NCI-H2196 (cell line): ENCODE data around the gene IGFL2.
"Not testable (repeated sequence)": the region's sequence is repeated elsewhere in the genome, so short reads cannot be mapped to it uniquely, and the experiment has no call there.

ENCODE experiments used
- DNase-seq: peaks from one replicate; lab custom pipeline; 2025; ENCODE audit not compliant: unreplicated experiment; lab: John Stamatoyannopoulos, UW

Gene IGFL2

GRCh38 chr19:46207858-46208257, 59.8 kb downstream of the IGFL2 start:
- DNase-seq: not testable (repeated sequence)

GRCh38 chr19:46209051-46209450, 61.0 kb downstream of the IGFL2 start:
- no peak for DNase-seq

GRCh38 chr19:46209472-46209871, 61.4 kb downstream of the IGFL2 start:
- no peak for DNase-seq

GRCh38 chr19:46210669-46211068, 62.6 kb downstream of the IGFL2 start:
- no peak for DNase-seq
